PC-3 (cell line): ENCODE data around the gene PPP1R9B. TPM values are rescaled to one million over a fixed set of nuclear protein-coding genes. Genes with fewer than 3 reads are reported as not detected.

Source experiments
- ATAC-seq: fragments of 200-7000 bp; cut with Tn5 transposase; 2 replicates; pipeline ENCODE4 v1.9.1; 2020; ENCODE audit warnings: mild to moderate bottlenecking, moderate library complexity
- BruUV-seq: library from RNA; stranded (reverse); fragments of 400-500 nt; replicated peaks from 2 replicates; lab custom pipeline; 2021; lab: Mats Ljungman, UMichigan
- CTCF ChIA-PET: fragments of 300-600 bp; sonication (Branson Sonifier 250); formaldehyde crosslinking; loops from one replicate; lab custom pipeline; 2022; ENCODE audit warnings: antibody characterized with exemption; lab: Charles Lee
- POLR2A ChIA-PET: fragments of 300-600 bp; sonication (Branson Sonifier 250); formaldehyde crosslinking; loops from one replicate; lab custom pipeline; 2022; ENCODE audit warnings: antibody characterized with exemption; ENCODE audit not compliant: unreplicated experiment; lab: Charles Lee
- DNase-seq: peaks from one replicate; pipeline ENCODE4 v3.0.0-alpha.2; 2015
- H2AFZ ChIP-seq: fragments of 300-600 bp; sonication (generic); 2 replicates; pipeline ENCODE4 v1.6.0; 2016; ENCODE audit warnings: antibody characterized with exemption, low read length
- H3F3A ChIP-seq: fragments of 300-600 bp; sonication (generic); one replicate; pipeline ENCODE4 v1.6.0; 2017; ENCODE audit warnings: antibody characterized with exemption, low read length, control low read depth, mild to moderate bottlenecking; ENCODE audit not compliant: unreplicated experiment
- H3K27ac ChIP-seq: fragments of 300-600 bp; sonication (generic); 2 replicates; pipeline ENCODE4 v1.5.1; 2016; ENCODE audit warnings: mild to moderate bottlenecking, low read length
- H3K27me3 ChIP-seq: fragments of 300-600 bp; sonication (generic); 2 replicates; pipeline ENCODE4 v1.6.1; 2016; ENCODE audit warnings: low read length, mixed read lengths
- H3K36me3 ChIP-seq: fragments of 300-600 bp; sonication (generic); 2 replicates; pipeline ENCODE4 v1.6.1; 2016; ENCODE audit warnings: low read depth, mixed run types, low read length, mixed read lengths
- H3K4me1 ChIP-seq: fragments of 300-600 bp; sonication (generic); 2 replicates; pipeline ENCODE4 v1.5.1; 2016; ENCODE audit warnings: low read length; ENCODE audit not compliant: insufficient read depth
- H3K4me2 ChIP-seq: fragments of 300-600 bp; sonication (generic); 2 replicates; pipeline ENCODE4 v1.6.0; 2016; ENCODE audit warnings: low read length
- H3K4me3 ChIP-seq: fragments of 300-600 bp; sonication (generic); 2 replicates; pipeline ENCODE4 v1.5.1; 2016; ENCODE audit warnings: mild to moderate bottlenecking, low read length, mixed read lengths
- H3K79me2 ChIP-seq: fragments of 300-600 bp; sonication (generic); 2 replicates; pipeline ENCODE4 v1.6.1; 2017; ENCODE audit warnings: low read length, mixed read lengths
- H3K9ac ChIP-seq: fragments of 300-600 bp; sonication (generic); 2 replicates; pipeline ENCODE4 v1.6.0; 2016; ENCODE audit warnings: mild to moderate bottlenecking, low read length
- H3K9me2 ChIP-seq: fragments of 300-600 bp; sonication (generic); replicated peaks from 2 replicates; pipeline ENCODE4 v1.6.1; 2016; ENCODE audit warnings: mixed run types, low read length, mixed read lengths
- H3K9me3 ChIP-seq: fragments of 300-600 bp; sonication (generic); 2 replicates; pipeline ENCODE4 v1.6.1; 2016; ENCODE audit warnings: low read length, mixed read lengths
- H4K20me1 ChIP-seq: fragments of 300-600 bp; sonication (generic); 2 replicates; pipeline ENCODE4 v1.6.1; 2016; ENCODE audit warnings: low read length, mixed read lengths
- CTCF ChIP-seq: fragments of 300-600 bp; sonication (generic); conservative IDR thresholded peaks from 2 replicates; pipeline ENCODE4 v1.5.1; 2017; ENCODE audit warnings: antibody characterized with exemption, low read depth, mild to moderate bottlenecking, low read length
- EZH2 ChIP-seq: fragments of 300-600 bp; sonication (generic); IDR thresholded peaks from one replicate; pipeline ENCODE4 v1.6.1; 2017; ENCODE audit warnings: antibody characterized with exemption, mild to moderate bottlenecking, low read length; ENCODE audit not compliant: unreplicated experiment
- EZH2phosphoT487 ChIP-seq: fragments of 300-600 bp; sonication (generic); IDR thresholded peaks from 2 replicates; pipeline ENCODE4 v1.6.1; 2018; ENCODE audit warnings: mild to moderate bottlenecking, antibody characterized with exemption, low read length, borderline replicate concordance
- intact Hi-C: fragments of 100-400 bp; cut with micrococcal nuclease; formaldehyde crosslinking; loops from 2 replicates; pipeline ENCODE4 v1.9.0; 2023
- total RNA-seq: library from RNA; depleted of rRNA; stranded (reverse); fragments of >200 nt; gene quantifications from 2 replicates; pipeline ENCODE4 v1.2.3, GENCODE V29; 2014

The PPP1R9B gene
- total RNA-seq, 1 experiment from 2014 or later, result 67.7 TPM

DNA sequence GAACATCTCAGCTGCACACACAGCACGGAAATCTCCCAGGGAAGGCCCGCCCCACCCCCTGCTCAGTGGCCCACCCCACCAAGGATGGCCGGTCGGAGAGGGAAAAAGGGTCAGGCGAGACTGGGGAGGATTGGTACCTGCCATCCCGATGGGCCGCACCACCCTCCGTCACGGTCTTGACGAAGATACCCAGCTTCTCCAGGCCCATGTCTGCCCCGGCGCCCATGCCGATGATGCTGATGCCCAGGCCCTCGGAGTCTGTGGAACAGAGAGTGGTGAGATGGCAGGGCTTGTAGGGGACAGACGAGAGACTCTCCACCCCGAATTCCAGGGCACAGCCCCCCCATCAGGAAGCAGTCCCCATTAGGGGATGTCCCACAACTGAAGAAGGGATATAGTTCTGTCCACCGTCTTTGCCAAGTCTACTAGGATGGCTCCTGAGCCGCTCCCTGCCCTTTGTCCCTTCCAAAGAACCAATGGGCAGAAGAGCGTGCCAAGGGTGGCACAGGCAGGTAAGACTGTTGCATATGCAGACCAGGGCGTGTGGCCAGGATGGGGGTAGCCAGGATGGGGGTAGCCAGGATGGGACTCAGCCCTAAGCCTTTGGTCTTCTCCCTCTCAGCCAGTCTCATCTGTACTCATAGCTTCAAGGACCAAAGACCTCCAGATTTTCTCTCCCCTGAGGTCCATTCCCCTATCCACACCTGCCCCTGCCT is 6.9 kb downstream of the PPP1R9B start:
- Histone ChIP-seq H3K79me2 (peaks cover 38% of the 10 kb centered on the region), H4K20me1 (peaks cover 41% of the 10 kb centered on the region), H3F3A (no peaks in the 10 kb centered on the region), H3K27ac (no peak overlapping the region), H3K4me3 (no peak overlapping the region), H3K27me3 (no peaks in the 10 kb centered on the region), H3K9ac (no peak overlapping the region), H3K4me2 (no peak overlapping the region), H2AFZ (no peak overlapping the region), H3K9me3 (no peaks in the 10 kb centered on the region), H3K4me1 (peaks cover 22% of the 10 kb centered on the region), H3K36me3 (peaks cover 57% of the 10 kb centered on the region), H3K9me2 (no peaks in the 10 kb centered on the region)
- POLR2A ChIA-PET, result no interaction called here
- intact Hi-C loops, result no loop called here
- DNase-seq (no peak), ATAC-seq (no peak)
- no peak for TF ChIP-seq CTCF
- TF ChIP-seq EZH2, result no peak
- TF ChIP-seq EZH2phosphoT487, result no peak
- CTCF ChIA-PET, result interaction anchor here (0.6 kb wide), 1 partner anchor 40 kb away, joined by 3 read pairs; no protein-coding TSS in a partner anchor
- BruUV-seq, result no TSS peak

- ATAC-seq (no peak), DNase-seq (no peak)
- Histone ChIP-seq H4K20me1 (peaks cover 22% of the 10 kb centered on the region; the same call in 1 of the 2 replicates), H3K36me3 (peaks cover 73% of the 10 kb centered on the region), H3K79me2 (peaks cover 19% of the 10 kb centered on the region), H3K9me2 (no peaks in the 10 kb centered on the region), H3K4me2 (no peak overlapping the region), H2AFZ (no peak overlapping the region), H3K4me1 (peaks cover 3% of the 10 kb centered on the region; the same call in 1 of the 2 replicates), H3F3A (no peaks in the 10 kb centered on the region), H3K4me3 (no peak overlapping the region), H3K27ac (no peak overlapping the region), H3K9ac (no peak overlapping the region), H3K27me3 (no peaks in the 10 kb centered on the region), H3K9me3 (no peaks in the 10 kb centered on the region)
- POLR2A ChIA-PET, result no interaction called here
- intact Hi-C loops, result no loop called here
- BruUV-seq, result no TSS peak
- CTCF ChIA-PET, result no interaction called here
- TF ChIP-seq CTCF, result no peak
- no peak for TF ChIP-seq EZH2phosphoT487
- TF ChIP-seq EZH2, result no peak
Observed at GRCh38 chr17:50141745-50142110, 8.7 kb downstream of the PPP1R9B start.
